Measurements from ENCODE around the gene CBLB. TPM values are rescaled to one million over a fixed set of nuclear protein-coding genes. Genes with fewer than 3 reads are reported as not detected.

CBLB gene
- total RNA-seq, 2 experiments from 2014 or later, result 86.1 to 88.2 TPM

DNA sequence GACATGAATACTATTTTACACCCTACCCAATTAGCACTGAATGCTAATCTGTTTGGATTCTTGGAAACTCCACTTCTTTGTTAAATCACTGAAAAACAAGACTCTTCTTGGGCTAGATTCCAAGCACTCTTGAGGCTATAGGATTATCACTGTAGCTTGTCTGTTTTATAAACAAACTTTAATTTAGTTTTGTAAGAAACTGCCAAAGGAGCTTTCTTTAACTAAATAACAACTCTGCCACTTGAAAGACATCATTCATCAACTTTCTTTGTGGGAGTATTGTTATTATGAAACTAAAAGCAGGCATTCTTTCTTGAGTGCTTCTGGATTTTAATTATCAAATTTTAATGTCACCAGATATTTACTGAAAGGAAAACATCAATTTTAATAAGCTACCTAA lies 24.1 kb downstream of the CBLB start:
- intact Hi-C loops (cut with micrococcal nuclease), result no loop called here
- H3K27ac Mint-ChIP-seq, result no peak overlapping the region
- H3K4me3 Mint-ChIP-seq, result no peak overlapping the region
- no peaks in the 10 kb centered on the region for H3K27me3 Mint-ChIP-seq
- ChIA-PET CTCF (no interaction called here), POLR2A (no interaction called here)
- DNase-seq, result no peak
- peaks cover 39% of the 10 kb centered on the region for H3K36me3 Mint-ChIP-seq
- H3K9me3 Mint-ChIP-seq, result no peaks in the 10 kb centered on the region
- peaks cover 57% of the 10 kb centered on the region for H3K4me1 Mint-ChIP-seq (ENCODE audit: low read depth)

DNA sequence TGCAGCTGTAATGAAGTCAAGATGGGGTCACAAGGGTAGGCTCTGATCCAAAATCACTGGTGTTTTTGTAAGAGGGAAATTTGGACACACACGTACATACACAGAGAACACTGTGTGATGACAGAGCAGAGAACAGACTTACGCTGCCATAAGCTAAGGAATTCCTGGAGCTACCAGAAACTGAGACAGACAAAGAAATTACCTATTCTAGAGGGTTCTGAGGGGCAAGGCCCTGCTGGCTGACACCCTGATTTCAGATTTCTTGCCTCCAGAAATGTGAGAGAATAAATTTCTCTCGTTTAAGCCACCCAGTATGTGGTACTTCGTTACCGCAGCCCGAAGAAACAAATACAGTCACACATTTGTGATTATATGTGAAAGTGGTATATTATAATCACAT lies 24.8 kb downstream of the CBLB start:
- DNase-seq, result no peak
- intact Hi-C loops (cut with micrococcal nuclease), result no loop called here
- ChIA-PET POLR2A (no interaction called here), CTCF (no interaction called here)
- H3K4me3 Mint-ChIP-seq, result no peak overlapping the region
- H3K27me3 Mint-ChIP-seq, result no peaks in the 10 kb centered on the region
- H3K27ac Mint-ChIP-seq, result no peak overlapping the region
- peaks cover 37% of the 10 kb centered on the region for H3K36me3 Mint-ChIP-seq
- no peaks in the 10 kb centered on the region for H3K9me3 Mint-ChIP-seq
- peaks cover 56% of the 10 kb centered on the region for H3K4me1 Mint-ChIP-seq (ENCODE audit: low read depth)

DNA sequence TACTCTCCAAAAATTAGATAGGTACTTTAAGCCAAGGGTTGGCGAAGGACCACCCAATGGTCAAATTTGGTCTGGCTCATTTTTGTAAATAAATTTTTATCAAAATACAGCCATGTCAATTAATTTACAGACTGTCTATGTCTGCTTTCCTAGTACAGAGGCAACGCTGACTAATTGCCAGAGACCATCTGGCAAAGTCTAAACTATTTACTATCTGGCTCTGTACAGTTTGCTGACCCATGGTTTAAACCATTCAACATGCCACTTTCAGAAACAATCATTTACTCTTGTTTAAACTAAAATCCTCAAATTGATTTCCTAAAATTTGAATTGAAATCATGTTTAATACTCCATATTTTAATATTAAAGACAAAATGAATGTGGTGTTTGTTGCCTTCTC lies 25.9 kb downstream of the CBLB start:
- ChIA-PET POLR2A (no interaction called here), CTCF (no interaction called here)
- peaks cover 37% of the 10 kb centered on the region for H3K36me3 Mint-ChIP-seq
- no peak overlapping the region for H3K4me3 Mint-ChIP-seq
- H3K4me1 Mint-ChIP-seq (ENCODE audit: low read depth), result peaks cover 55% of the 10 kb centered on the region
- no peaks in the 10 kb centered on the region for H3K27me3 Mint-ChIP-seq
- H3K9me3 Mint-ChIP-seq, result no peaks in the 10 kb centered on the region
- intact Hi-C loops (cut with micrococcal nuclease), result no loop called here
- no peak overlapping the region for H3K27ac Mint-ChIP-seq
- no peak for DNase-seq

DNA sequence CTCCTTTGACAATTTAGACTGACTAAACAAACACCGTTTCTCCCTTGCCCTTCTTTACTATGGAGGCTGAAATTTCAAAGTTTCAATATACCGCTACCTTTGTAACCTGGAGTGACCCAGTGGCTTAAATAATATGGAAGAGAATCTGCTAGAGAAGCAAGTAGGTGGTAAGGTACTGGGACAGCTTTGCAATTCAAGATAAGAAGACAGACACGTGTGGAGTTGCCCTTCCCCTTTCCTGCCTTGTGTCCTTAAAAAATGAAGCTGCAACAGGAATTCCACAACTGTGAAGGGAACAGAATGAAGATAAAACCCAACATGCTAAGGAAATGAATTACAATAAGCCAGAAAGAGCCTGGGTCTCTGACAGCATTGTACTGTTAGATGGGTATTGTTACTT lies 26.4 kb downstream of the CBLB start:
- Mint-ChIP-seq H3K27me3 (no peaks in the 10 kb centered on the region), H3K27ac (no peak overlapping the region), H3K9me3 (no peaks in the 10 kb centered on the region), H3K4me1 (ENCODE audit: low read depth) (peaks cover 53% of the 10 kb centered on the region), H3K36me3 (peaks cover 35% of the 10 kb centered on the region), H3K4me3 (no peak overlapping the region)
- CTCF ChIA-PET, result no interaction called here
- intact Hi-C loops (cut with micrococcal nuclease), result no loop called here
- POLR2A ChIA-PET, result interaction anchor here (1.1 kb wide), 1 partner anchor 15 kb away, joined by 3 read pairs; no protein-coding TSS in a partner anchor
- DNase-seq, result no peak

DNA sequence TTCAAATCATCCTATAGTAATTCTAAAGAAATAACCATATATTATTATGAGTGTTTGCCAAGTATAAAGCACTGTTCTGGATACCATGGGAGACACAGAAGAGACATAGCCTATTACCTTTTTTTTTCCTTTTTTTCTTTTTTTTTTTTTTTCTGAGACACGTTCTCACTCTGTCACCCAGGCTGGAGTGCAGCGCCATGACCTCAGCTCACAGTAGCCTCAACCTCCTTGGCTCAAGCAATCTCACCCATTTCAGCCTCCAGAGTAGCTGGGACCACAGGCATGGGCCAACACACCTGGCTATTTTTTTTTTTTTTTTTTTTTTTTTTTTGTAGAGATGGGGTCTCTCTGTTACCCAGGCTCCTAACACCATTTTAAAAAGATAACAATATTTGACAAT lies 30.9 kb downstream of the CBLB start:
- Mint-ChIP-seq H3K4me3 (no peak overlapping the region), H3K36me3 (peaks cover 50% of the 10 kb centered on the region), H3K27me3 (no peaks in the 10 kb centered on the region), H3K4me1 (ENCODE audit: low read depth) (peaks cover 64% of the 10 kb centered on the region), H3K9me3 (no peaks in the 10 kb centered on the region), H3K27ac (no peak overlapping the region)
- intact Hi-C loops (cut with micrococcal nuclease), result loop anchor here (1.0 to 2.0 kb wide), 4 partner anchors 11 to 591 kb away; no protein-coding TSS in a partner anchor
- ChIA-PET CTCF (interaction anchor here (0.6 to 2.1 kb wide), 5 partner anchors 12 to 131 kb away, joined by 3 to 10 read pairs (median 4); partner anchors contain the start of gene CBLB), POLR2A (interaction anchor here (1.3 to 4.0 kb wide), 5 partner anchors 10 to 586 kb away, joined by 6 to 23 read pairs (median 15); partner anchors contain the start of gene CBLB)
- DNase-seq, result no peak

DNA sequence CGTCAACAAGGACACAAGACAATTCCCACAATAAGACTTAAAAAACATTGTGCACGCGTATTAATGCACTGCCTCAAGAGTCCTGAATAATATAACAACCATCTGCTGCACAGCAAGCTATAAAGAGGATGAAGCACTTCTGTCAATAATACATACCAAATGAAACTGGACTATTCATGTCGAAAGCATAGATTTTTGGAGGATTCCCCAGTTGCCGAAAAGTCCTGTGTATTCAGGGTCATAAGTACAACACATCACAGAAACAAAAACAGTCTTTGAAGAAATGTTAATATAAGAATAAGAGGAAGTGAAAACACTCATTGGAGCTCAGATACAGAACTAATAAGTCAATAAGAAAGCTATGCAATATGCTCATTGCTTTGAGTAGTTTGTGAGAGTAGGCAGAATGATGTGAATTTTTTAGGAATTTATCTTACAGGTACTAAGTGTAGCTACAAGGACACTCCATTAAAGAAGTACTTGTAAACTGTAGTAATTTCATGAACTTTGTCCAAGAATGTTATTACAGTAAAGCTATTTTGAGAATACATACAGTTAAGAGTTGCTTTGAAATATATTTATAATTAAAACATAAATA lies 31.6 kb downstream of the CBLB start:
- peaks cover 69% of the 10 kb centered on the region for H3K4me1 Mint-ChIP-seq (ENCODE audit: low read depth)
- peak overlapping the region; percentile 80 for H3K27ac Mint-ChIP-seq
- H3K9me3 Mint-ChIP-seq, result no peaks in the 10 kb centered on the region
- CTCF ChIA-PET, result interaction anchor here (0.6 to 2.1 kb wide), 8 partner anchors 11 to 772 kb away, joined by 3 to 10 read pairs (median 3); partner anchors contain the start of gene CBLB
- POLR2A ChIA-PET, result interaction anchor here (0.7 to 4.0 kb wide), 12 partner anchors 10 to 587 kb away, joined by 3 to 23 read pairs (median 6); partner anchors contain the start of gene CBLB
- peak overlapping the region; percentile 58 for H3K4me3 Mint-ChIP-seq
- DNase-seq, result no peak
- peaks cover 52% of the 10 kb centered on the region for H3K36me3 Mint-ChIP-seq
- H3K27me3 Mint-ChIP-seq, result no peaks in the 10 kb centered on the region
- intact Hi-C loops (cut with micrococcal nuclease), result loop anchor here (1.0 to 2.0 kb wide), 4 partner anchors 10 to 592 kb away; no protein-coding TSS in a partner anchor

DNA sequence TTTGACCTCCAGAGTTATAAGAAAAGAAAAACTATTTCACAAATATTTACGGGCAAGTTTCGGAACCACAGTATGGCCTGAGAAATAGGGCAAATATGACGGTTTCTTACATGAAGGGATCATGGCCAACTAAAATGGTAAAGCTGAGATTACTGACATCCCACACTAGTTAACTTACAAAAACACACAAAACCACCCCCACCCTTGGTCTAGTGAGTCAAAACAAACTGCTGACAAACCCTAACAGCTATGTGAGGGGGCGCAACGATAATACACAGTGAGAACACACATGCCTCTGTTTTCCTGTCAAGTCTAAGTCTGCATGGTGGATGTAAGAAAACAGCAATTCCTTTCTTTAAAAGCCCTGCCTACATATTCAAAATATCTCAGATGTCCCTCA lies 32.3 kb downstream of the CBLB start:
- intact Hi-C loops (cut with micrococcal nuclease), result loop anchor here (1.0 to 2.0 kb wide), 5 partner anchors 14 to 592 kb away; no protein-coding TSS in a partner anchor
- Mint-ChIP-seq H3K36me3 (peaks cover 52% of the 10 kb centered on the region), H3K9me3 (no peaks in the 10 kb centered on the region), H3K4me1 (ENCODE audit: low read depth) (peaks cover 74% of the 10 kb centered on the region), H3K27ac (peak overlapping the region; percentile 80), H3K4me3 (peak overlapping the region; percentile 58), H3K27me3 (no peaks in the 10 kb centered on the region)
- CTCF ChIA-PET, result interaction anchor here (0.6 to 2.1 kb wide), 6 partner anchors 10 to 773 kb away, joined by 3 to 10 read pairs (median 3); partner anchors contain the start of gene CBLB
- POLR2A ChIA-PET, result interaction anchor here (0.6 to 4.0 kb wide), 13 partner anchors 9 to 587 kb away, joined by 3 to 23 read pairs (median 5); partner anchors contain the start of gene CBLB
- DNase-seq, result peak; percentile 78

DNA sequence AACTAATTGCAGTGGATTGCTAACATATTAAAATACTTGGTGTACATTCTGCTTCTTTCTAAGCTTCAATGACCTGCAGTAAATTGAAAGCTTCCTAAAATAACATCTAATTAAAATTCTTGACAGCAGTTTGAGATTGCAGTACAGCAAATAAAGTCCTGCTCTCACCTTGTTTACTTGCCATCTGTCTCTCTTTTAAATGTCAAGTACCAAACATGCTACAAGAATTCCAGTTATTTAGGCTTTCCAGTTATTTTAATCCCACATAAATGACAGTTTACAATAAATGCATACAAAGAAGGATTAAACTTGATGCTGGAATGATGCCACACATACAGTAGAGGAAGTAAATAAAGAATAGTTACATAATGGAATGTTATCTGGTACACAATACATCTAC lies 33.2 kb downstream of the CBLB start:
- POLR2A ChIA-PET, result interaction anchor here (0.9 to 4.0 kb wide), 5 partner anchors 9 to 497 kb away, joined by 3 to 23 read pairs (median 3); no protein-coding TSS in a partner anchor
- DNase-seq, result no peak
- no peak overlapping the region for H3K4me3 Mint-ChIP-seq
- H3K9me3 Mint-ChIP-seq, result no peaks in the 10 kb centered on the region
- intact Hi-C loops (cut with micrococcal nuclease), result loop anchor here (1.0 to 2.0 kb wide), 5 partner anchors 13 to 593 kb away; no protein-coding TSS in a partner anchor
- peak overlapping the region; percentile 57 for H3K27ac Mint-ChIP-seq
- CTCF ChIA-PET, result interaction anchor here (0.7 to 1.5 kb wide), 2 partner anchors 17 to 32 kb away, joined by 3 read pairs; no protein-coding TSS in a partner anchor
- peaks cover 59% of the 10 kb centered on the region for H3K36me3 Mint-ChIP-seq
- H3K27me3 Mint-ChIP-seq, result no peaks in the 10 kb centered on the region
- peaks cover 84% of the 10 kb centered on the region for H3K4me1 Mint-ChIP-seq (ENCODE audit: low read depth)

DNA sequence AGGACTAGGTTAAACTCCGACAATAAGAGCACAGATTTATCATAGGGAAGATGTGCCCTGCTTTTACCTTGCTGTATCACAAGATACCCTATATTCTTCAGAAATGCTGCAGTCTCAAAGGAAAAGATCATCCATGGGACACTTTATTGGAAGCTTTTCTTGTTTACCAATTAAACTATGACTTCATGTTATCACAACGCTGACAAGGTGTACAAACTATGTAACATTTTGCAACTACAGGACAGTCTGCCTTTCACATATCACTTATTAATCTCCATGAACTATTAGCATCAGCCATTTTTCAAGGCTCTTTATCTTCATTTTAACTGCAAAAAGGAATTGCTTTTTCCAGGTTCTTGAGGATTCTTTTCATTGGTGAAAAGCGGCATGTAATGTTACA lies 34.0 kb downstream of the CBLB start:
- intact Hi-C loops (cut with micrococcal nuclease), result no loop called here
- Mint-ChIP-seq H3K4me1 (ENCODE audit: low read depth) (peaks cover 85% of the 10 kb centered on the region), H3K27me3 (no peaks in the 10 kb centered on the region), H3K27ac (peak overlapping the region; percentile 59), H3K36me3 (peaks cover 56% of the 10 kb centered on the region), H3K4me3 (no peak overlapping the region), H3K9me3 (no peaks in the 10 kb centered on the region)
- no peak for DNase-seq
- ChIA-PET CTCF (interaction anchor here (1.0 to 1.5 kb wide), 2 partner anchors 12 to 33 kb away, joined by 3 to 5 read pairs; no protein-coding TSS in a partner anchor), POLR2A (interaction anchor here (0.9 to 4.0 kb wide), 4 partner anchors 8 to 68 kb away, joined by 3 to 23 read pairs (median 3); no protein-coding TSS in a partner anchor)

DNA sequence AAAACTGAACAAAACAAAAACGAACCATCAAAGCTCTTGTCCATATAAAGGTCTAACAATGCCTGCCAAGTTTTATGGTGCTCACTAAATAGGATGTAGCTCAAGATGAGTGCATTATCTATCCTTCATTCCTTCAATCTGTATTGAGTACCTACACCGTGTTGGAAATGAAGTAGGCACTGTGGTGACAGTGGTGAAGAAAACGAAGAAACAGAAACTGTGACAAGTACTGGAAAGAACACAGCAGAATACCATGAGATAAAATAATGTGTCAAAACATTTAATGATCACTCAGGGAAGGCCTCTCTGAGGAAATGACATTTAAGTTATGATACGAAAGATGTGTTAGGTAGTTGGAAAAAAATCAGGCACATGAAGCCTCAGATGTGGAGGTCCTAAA lies 36.2 kb downstream of the CBLB start:
- Mint-ChIP-seq H3K4me3 (peak overlapping the region; percentile 49), H3K36me3 (peaks cover 52% of the 10 kb centered on the region), H3K4me1 (ENCODE audit: low read depth) (peaks cover 82% of the 10 kb centered on the region), H3K27me3 (no peaks in the 10 kb centered on the region), H3K27ac (peak overlapping the region; percentile 88), H3K9me3 (no peaks in the 10 kb centered on the region)
- intact Hi-C loops (cut with micrococcal nuclease), result no loop called here
- DNase-seq, result no peak
- POLR2A ChIA-PET, result interaction anchor here (0.9 to 1.2 kb wide), 3 partner anchors 9 to 37 kb away, joined by 3 to 4 read pairs (median 3); partner anchors contain the start of gene CBLB
- CTCF ChIA-PET, result no interaction called here

DNA sequence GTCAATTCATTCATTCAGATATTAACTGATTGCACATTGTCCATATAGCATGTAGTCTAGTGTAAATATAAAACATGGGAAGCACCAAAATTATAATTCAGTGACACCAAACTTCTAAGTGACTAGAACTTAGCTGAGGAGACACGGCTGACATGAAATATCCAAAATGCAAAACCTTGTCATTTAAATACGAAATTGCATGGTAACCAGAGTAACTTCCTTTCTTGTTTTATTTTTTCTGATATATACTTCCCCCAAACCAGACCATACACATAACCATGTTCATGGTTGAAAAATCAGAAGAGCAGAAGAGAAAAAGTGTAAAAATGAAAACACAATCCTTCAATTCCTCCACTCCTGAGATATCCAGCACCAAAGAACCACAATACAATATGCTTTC lies 38.0 kb downstream of the CBLB start:
- POLR2A ChIA-PET, result interaction anchor here (1.1 to 1.2 kb wide), 2 partner anchors 35 to 37 kb away, joined by 3 read pairs; no protein-coding TSS in a partner anchor
- H3K9me3 Mint-ChIP-seq, result no peaks in the 10 kb centered on the region
- intact Hi-C loops (cut with micrococcal nuclease), result loop anchor here (1.0 to 2.0 kb wide), 2 partner anchors 174 to 592 kb away; no protein-coding TSS in a partner anchor
- no peaks in the 10 kb centered on the region for H3K27me3 Mint-ChIP-seq
- peaks cover 51% of the 10 kb centered on the region for H3K36me3 Mint-ChIP-seq
- H3K4me1 Mint-ChIP-seq (ENCODE audit: low read depth), result peaks cover 82% of the 10 kb centered on the region
- DNase-seq, result no peak
- CTCF ChIA-PET, result no interaction called here
- peak overlapping the region; percentile 91 for H3K27ac Mint-ChIP-seq
- H3K4me3 Mint-ChIP-seq, result peak overlapping the region; percentile 36

Data from activated CD4-positive, alpha-beta memory T cell treated with anti-CD3 and anti-CD28 coated beads for 36 hours (primary cell).